Measurements from ENCODE around the gene CDH13.

Gene CDH13

DNA sequence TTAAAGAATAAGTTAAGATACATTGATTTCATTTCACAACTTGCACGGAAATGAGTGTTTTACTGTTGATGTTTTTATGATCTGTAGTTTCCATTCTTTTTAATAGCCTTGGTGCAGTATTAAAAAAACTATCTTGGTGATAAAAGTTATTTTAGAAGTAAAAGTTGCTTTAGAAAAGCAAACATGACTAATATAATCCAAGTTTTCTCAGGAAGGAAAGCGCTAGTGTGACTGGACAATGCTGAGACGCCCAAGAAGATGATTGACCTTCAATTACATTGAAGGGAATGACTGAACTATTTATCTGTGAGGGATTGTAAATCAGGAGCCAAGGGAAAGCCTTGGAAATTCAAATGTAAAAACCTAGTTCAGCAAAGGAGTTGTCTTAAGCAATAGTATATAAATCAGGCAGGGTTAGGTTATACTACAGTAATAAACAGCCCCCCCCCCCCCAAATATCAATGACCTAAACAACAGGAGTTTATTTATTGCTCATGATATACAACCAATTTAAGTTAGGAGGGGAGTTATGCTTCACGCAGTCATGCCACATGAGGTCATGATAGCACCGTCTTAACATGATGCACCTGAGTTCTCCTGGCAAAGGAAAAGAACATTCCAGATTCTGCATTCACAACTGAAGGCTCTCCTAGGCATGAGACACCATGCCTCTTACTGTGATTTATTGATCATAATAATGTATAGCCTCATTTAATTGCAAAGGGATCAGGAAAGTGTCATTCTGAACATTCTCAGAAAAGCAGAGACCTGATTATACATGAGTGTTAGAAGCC lies 443.8 kb downstream of the CDH13 start:
- DNase-seq, result no peak

- no peak for DNase-seq
These were observed 449.2 kb downstream of the CDH13 start for GRCh38 chr16:83075956-83076355.

DNA sequence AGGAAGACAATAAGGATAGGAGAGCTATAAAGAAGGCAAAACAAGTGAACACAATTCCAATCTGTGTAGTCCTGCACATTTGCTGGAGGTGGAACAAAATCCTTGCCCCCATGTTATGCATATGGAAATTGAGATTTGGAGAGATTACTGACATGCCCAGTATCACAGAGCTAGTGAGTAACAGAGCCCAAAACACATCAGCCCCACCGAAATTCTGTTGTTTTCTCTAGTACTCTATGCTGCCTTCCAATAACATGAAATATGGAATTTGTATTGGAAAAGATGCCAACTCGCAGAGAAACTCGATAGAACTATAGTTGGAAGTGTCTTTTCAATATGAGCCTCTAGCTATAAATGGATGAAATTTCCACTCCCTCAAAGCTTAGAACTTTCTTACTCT lies 456.6 kb downstream of the CDH13 start:
- no peak for DNase-seq

DNA sequence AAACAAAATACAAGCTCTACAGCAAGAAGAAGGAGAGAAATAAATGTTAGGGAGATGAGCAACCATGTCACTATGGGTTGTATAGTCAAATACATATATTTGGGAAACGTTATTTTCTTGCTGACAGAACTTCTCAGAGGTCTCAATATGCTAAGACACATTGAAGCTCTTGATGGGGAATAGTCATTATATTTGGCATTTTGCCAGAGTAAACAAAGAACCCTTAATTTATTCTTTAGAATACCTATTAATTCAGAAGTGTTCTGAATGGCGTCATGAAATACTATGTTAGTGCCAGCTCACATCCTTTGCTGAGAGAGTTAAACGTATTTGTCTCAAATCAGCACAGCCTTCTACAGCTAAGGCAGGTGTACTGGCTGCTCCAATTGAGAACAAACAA lies 458.9 kb downstream of the CDH13 start:
- no peak for DNase-seq

DNA sequence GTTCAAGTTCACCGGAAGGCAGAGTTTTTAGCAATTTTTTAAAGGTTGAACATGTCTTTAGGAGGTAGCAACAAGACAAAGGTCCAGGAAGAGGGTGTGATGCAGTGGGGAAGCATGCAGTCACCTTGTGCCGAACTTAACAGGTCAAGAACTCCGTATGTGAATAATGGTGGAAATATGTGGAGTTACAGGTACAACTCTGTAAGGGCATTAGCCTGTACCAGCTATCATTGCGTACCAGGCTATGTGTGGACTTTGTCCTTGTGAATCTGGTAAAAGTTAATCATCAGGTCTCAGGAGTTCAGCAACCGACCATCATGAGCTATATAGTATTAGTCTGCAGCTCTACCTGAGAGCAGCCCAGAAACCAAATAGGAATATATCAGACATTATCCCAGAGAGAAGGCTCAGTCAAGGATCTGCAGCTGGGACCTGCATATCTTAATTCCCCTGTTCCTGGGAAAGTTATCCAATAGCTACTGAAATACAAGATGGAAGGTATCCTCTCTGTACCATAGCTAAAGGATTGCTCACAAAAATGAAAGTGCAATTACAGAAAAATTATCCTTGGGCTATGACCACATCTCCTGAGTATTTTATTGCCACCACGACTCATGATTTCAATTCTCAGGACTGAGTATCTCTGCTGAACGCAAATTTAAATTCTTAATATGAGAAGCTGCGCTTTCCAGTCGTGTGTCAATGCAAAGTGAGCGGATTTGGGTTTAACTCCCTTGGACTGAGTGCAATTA lies 469.3 kb downstream of the CDH13 start:
- no peak for DNase-seq

DNA sequence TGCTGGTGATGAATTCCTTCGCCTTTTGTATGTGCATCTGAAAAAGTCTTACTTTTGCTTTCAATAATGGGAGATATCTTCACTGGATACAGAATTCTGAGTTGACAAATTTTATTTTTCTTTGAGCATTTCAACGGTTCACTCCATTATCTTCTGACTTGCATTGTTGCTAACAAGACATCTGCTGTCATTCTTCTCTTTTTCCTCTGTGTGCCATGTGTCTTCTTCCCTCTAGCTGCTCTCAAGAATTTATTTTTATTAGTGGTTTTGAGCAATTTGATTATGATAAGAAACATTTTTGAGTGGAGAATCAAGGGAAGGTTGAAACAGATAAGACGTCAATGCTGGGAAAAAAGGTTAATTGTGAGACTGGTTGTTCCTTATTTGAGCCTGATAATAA lies 471.8 kb downstream of the CDH13 start:
- no peak for DNase-seq

DNA sequence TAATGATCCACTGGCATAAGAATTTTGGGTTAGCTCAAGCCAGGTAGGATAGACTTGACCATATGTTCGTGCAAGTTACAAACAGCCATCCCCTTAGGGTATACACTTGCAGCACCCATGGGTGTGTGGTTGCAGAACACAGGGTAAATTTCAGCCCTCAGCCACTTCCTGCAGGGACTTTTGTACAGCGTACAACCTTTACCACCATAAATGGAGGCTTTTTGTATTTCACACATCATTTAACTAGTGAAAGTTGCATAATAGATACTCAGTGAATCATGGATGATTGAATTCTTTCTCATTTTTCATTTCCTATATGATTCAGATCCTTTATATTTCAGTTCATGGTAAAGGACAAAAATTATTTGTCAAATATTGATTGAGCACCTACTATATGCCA lies 473.9 kb downstream of the CDH13 start:
- no peak for DNase-seq

- DNase-seq, result no peak
These were observed 475.6 kb downstream of the CDH13 start for GRCh38 chr16:83102336-83102735.

- no peak for DNase-seq
These were observed 478.7 kb downstream of the CDH13 start for GRCh38 chr16:83105279-83106077.

- DNase-seq, result no peak
These were observed 482.8 kb downstream of the CDH13 start for GRCh38 chr16:83109490-83110125.

- no peak for DNase-seq
These were observed 483.5 kb downstream of the CDH13 start for GRCh38 chr16:83110269-83110668.

DNA sequence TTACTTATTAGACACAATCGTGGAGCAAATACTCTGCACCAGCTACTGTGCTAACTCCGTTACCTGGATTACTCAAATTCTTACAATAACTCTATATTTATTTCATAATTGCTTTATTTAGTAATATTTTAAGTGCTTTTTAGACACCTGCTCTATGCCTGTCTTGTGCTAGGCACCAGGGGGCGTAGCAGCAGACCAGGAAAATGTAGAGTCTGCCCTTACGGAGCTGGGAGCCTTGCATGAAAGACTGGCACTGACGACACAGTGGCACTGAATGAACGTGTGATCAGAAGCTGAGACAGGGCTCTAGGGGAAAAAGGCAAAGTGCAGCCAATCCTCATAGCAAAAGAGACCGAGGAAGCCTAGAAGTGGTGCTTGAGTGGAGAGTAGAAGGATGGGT lies 486.5 kb downstream of the CDH13 start:
- no peak for DNase-seq

GRCh38 chr16:83113811-83114210 lies 487.0 kb downstream of the CDH13 start:
- DNase-seq, result no peak

DNA sequence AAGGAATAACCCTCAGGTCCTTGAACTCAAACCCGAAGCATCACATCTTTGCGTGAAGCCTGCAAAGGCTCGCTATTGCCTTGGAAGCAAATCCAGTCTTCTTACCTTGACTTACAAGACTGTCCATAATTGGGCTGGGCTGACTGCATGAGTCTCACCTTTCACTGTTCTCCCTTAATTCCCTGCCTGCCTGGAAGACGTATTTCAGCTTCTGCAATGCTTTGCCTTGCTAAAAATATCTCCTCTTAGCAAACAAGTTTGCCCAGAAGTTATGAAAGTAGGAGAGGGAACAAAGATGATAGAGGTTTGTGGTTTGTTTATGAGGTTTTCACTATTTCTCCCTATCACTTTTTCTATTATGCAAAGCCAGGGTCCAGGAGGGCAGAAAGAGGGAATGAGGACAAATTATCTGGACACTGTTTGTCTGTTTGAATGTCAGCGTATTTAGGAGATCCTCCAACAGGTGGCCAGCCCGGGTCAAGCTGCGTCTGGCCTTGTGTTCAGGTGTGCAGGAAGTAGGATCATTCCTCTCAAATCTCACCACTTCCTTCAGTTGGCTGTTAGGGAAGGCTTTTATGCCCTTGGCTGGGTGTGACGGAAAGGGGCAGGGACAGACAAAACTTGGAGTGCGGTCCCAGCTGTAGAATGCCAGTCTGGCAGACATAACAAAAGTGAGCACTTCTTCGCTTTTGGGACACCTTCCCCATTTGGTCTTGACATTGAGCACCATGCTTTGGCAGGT lies 488.9 kb downstream of the CDH13 start:
- no peak for DNase-seq

DNA sequence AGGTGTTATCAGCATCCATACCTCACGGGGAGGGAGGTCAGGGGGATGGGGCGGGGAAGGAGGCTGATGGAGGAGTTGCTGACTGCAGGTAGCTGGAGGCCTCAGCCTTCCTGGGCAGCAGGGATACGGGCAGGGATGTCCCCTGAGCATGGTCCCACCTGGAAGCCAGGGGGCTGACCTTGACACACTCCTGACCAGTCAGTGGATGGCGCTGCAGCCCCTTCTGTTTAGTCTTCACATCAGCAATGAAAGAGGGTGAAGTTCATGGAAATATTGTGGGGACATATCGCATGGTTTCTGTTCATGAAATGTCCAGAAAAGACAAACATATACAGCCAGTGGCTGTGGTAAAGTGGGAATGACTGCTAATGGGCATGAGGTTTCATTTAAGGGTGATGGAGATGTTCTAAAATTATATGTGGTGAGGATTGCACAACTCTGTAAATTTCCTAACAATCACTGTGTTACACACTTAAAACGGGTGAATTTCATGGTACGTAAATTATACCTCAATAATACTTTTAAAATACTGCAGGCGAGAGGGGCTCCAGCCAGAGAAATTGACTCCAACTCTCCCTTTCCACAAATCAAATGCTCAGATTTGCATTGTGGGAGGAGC lies 489.6 kb downstream of the CDH13 start:
- DNase-seq, result no peak

DNA sequence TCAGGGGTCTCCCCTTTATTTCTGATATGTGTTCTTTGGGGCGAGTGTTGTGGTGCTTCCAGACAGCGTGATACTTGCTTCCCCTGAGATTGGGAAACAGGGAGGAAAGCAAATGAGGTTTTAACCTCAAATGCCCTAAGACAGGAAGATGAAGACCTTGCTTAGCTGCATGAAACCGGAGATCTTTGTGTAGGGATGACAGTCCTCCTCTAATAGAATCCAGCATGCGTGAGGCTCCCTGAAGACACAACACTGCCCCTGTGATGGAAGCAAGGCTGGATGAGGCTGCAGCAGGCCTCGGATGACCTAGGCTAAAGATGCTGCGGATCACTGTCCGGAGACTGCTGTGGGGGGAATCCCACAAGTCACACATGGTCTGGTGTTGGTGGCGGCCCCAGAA lies 491.0 kb downstream of the CDH13 start:
- no peak for DNase-seq

DNA sequence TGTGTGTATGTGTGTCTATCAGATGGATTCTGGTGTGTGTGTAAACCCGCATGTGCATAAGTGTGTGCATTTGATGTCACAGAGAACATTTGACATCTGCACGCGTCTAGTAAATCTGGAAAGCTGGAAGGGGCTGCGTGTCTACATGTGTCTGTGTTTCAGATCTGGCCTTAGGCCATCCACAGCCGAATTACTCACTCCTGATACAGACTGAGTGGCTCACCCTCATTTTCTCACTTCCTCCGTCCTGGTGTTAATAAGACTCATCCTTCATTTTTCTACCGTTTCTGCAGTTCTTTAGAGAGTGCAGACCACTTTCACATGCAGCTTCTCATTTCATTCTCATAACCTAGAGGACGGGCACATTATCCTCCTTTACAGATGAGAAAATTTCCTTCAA lies 491.6 kb downstream of the CDH13 start:
- DNase-seq, result no peak

DNA sequence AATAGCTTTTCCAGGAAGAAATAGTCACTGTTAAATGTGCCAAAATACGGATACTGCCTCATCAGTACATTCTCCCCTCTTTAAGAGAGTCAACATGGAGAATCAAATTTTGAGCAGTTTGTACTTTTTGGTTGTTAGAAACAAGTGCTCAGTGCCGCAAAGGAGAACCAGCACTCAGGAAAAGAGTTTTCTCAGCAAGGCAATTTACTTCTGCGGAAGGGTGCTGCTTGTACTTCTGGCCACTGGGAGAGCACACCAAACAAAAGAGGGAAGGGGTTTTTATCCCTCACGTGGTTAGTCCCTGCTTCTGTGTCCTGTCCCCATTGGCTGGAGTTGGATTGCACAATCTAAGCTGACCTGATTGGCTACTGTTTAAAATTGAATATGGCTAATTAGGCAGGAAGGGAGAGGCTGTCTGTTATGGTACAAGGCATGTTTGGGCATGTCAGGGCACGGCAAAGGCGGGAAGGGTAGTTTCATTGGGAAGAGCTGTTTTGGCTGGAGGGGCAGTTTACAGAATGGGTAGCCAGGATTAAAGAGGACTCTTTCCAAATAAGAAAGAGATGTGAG lies 499.3 kb downstream of the CDH13 start:
- DNase-seq, result no peak

GRCh38 chr16:83128041-83128440 lies 501.3 kb downstream of the CDH13 start:
- DNase-seq, result no peak

GRCh38 chr16:83130039-83130438 lies 503.3 kb downstream of the CDH13 start:
- no peak for DNase-seq

DNA sequence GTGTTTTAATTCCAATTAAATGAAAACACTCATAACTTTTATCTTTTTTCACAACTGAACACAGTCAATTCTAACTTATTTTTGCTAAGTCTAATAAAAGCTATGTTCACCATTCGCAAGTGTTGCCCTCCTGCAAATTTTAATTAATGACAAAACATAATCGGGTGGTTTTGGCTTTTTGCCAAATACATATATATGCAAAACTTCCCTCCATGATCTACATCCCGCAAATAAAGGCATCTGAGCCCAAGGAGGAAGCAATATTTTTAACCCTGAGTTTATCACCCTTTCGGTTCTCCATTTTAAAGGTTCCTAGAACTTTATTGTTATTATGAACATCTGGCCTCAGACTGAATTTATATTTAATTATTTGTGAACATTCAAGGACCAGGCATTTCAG lies 507.9 kb downstream of the CDH13 start:
- DNase-seq, result no peak

- DNase-seq, result no peak
These were observed 509.6 kb downstream of the CDH13 start for GRCh38 chr16:83136419-83136818.

Measured in activated effector memory CD4-positive, alpha-beta T cell treated with Interleukin-2 at 50 U/mL for 16 hours (primary cell).